PC-9 (cell line): ENCODE results near the gene ARHGAP44.

Experiments used
- CTCF ChIP-seq: fragments of 200-600 bp; sonication (generic); conservative IDR thresholded peaks from 2 replicates; pipeline ENCODE4 v1.6.1; 2017; ENCODE audit warnings: mixed run types, antibody characterized with exemption, mild to moderate bottlenecking, moderate library complexity
- EZH2 ChIP-seq: fragments of 200-600 bp; sonication (generic); IDR thresholded peaks from 2 replicates; pipeline ENCODE4 v1.8.0; 2017; ENCODE audit warnings: antibody characterized with exemption, low read depth

GRCh38 chr17:12927541-12928425, 138.5 kb downstream of the ARHGAP44 start:
- no peak for TF ChIP-seq CTCF
- TF ChIP-seq EZH2: no peak
